ENCODE data around the gene ASIC3.

DNA sequence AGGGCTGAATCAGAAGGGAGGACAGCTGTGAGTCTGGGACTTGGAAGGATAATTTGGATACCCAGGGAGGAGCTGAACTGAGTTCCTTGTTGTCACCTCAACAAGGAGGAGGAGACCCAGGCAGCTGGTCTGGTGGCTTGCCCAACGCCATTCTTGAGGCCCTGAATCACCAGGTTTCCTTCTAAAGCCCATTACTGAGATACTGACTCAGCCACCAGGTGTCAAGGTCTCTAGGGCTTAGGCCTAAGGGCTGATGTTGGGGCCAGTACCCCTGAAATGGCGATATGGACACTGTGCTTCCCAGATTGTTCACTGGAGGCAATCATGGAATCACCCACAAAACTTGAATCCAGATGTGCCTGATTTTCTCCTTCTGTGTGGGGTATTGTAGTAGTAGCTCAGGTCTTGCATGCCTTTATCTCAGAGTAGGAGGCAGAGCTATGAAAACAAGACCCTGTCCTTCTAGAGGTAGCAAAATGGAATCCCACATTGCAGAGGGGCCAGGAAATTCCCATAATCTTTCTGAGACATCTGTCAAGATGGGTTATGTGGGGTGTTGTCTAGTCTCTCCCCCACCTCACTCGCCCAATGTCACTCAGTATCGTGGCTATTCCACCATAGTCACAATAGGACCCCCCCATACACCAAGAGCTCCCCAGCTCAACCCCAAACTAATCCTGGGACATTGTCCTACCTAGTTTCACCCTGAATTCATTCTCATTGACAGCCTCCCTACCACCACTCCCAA, 22.2 kb upstream of the ASIC3 start:
- TF ChIP-seq SIN3A (conservative IDR thresholded peaks at IDR 0.05 in 1 of 2, IDR thresholded peaks at IDR 0.05 in 1 of 2; ENCODE audit: low read depth in 1 of 2, low read length in 2 of 2) (no peak), JUND (IDR thresholded peaks at IDR 0.05; ENCODE audit: low read length) (no peak), KDM1A (IDR thresholded peaks at IDR 0.05; ENCODE audit: borderline replicate concordance, low read length) (no peak), SIRT6 (IDR thresholded peaks at IDR 0.05; ENCODE audit: low read length) (no peak)
- TF ChIP-seq, protein P1, sequence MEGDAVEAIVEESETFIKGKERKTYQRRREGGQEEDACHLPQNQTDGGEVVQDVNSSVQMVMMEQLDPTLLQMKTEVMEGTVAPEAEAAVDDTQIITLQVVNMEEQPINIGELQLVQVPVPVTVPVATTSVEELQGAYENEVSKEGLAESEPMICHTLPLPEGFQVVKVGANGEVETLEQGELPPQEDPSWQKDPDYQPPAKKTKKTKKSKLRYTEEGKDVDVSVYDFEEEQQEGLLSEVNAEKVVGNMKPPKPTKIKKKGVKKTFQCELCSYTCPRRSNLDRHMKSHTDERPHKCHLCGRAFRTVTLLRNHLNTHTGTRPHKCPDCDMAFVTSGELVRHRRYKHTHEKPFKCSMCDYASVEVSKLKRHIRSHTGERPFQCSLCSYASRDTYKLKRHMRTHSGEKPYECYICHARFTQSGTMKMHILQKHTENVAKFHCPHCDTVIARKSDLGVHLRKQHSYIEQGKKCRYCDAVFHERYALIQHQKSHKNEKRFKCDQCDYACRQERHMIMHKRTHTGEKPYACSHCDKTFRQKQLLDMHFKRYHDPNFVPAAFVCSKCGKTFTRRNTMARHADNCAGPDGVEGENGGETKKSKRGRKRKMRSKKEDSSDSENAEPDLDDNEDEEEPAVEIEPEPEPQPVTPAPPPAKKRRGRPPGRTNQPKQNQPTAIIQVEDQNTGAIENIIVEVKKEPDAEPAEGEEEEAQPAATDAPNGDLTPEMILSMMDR (IDR thresholded peaks at IDR 0.05; ENCODE audit: control extremely low read depth in 1 of 3, insufficient read depth in 1 of 3, low read depth in 1 of 3, low read length in 3 of 3): no peak
